Retinal pigment epithelial cell (primary cell): ENCODE results near the gene ZNF521.

Experiments
- DNase-seq: peaks from one replicate; pipeline ENCODE4 v3.0.0-alpha.2; 2010; ENCODE audit warnings: low read depth
- H3K4me3 ChIP-seq: 2 replicates; pipeline ENCODE4 v1.5.1; 2011; ENCODE audit warnings: mild to moderate bottlenecking, low read length, control low read depth, moderate library complexity
- CTCF ChIP-seq: conservative IDR thresholded peaks from 2 replicates; pipeline ENCODE4 v1.5.1; 2011; ENCODE audit warnings: low read depth, low read length, control low read depth, inconsistent platforms

ZNF521 gene

GRCh38 chr18:25187521-25188192 lies 164.3 kb downstream of the ZNF521 start:
- no peak for TF ChIP-seq CTCF
- DNase-seq = no peak
- no peak overlapping the region for H3K4me3 ChIP-seq

DNA sequence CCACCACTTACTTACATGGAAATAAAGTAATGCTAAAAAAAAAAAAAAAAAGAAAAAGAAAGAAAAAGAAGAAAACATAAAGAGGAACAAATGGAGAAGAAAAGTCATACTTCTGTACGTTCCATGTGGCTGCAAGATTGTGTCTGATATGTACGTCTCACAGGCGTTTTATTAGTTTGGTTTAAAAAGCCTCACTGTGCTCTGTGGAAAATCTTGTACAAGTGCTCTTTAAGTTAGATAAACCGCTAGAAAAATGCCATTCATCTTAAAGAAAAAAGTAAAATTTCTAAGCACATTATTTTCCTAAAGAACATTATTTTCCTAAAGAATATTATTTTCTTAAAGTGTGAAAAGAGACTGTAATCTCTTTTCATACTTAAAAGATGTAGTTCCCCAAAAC lies 165.1 kb downstream of the ZNF521 start:
- no peak for DNase-seq
- no peak for TF ChIP-seq CTCF
- no peak overlapping the region for H3K4me3 ChIP-seq

GRCh38 chr18:25181993-25182392 lies 170.0 kb downstream of the ZNF521 start:
- no peak for TF ChIP-seq CTCF

DNA sequence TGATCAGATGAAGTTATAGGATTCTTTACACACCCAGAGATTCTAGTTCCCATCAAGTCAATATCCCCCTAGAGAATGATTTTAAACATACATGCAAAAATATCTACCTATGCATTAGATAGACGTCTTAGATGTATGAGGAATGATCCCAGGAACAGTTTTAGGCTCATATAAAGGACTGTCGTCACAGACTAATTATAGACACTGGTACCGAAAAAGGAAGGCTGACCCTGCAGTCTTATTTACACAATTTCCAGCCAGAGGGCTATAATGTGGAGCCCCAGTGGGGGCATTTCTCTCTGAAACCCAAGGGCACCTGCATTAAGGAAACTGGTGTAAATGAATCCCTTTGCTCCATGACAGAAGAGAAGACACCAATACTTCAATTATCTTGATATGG lies 170.4 kb downstream of the ZNF521 start:
- DNase-seq = no peak
- TF ChIP-seq CTCF = no peak

More at GRCh38 chr18:25181993-25182392, 170.0 kb downstream of the ZNF521 start:
- H3K4me3 ChIP-seq = no peak overlapping the region
- no peak for DNase-seq

DNA sequence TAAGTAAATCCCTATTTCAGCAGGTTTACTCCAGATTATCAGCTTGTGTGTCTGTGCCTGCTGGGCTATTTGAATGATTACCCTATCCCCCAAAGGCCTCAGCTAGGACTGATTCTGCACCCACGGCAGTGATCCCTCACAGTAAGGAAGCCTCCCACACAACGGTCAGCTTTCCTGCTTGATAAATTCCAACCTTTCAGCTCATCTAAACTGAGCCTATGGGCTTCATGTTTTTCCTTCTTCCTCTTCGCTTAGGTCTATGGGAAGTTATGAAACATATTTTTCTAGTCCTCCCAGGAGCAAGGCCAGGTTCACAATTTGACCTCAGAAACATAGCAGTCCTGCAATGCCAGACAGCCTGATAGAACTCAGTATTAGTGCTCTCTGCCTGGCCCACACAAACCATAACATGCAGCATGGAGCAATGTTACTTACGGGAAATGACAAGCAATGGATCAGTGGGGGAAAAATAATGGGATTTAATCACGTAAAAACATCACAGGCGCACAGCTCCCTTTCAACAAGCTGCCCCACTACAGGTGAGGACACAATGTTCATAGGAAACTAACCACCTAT lies 170.9 kb downstream of the ZNF521 start:
- no peak overlapping the region for H3K4me3 ChIP-seq
- DNase-seq = no peak
- TF ChIP-seq CTCF = no peak

More for the DNA sequence above, 170.4 kb downstream of the ZNF521 start:
- no peak overlapping the region for H3K4me3 ChIP-seq

GRCh38 chr18:25177631-25178030 lies 174.3 kb downstream of the ZNF521 start:
- no peak overlapping the region for H3K4me3 ChIP-seq
- no peak for TF ChIP-seq CTCF
- no peak for DNase-seq

GRCh38 chr18:25176518-25177042 lies 175.4 kb downstream of the ZNF521 start:
- no peak overlapping the region for H3K4me3 ChIP-seq
- no peak for TF ChIP-seq CTCF
- no peak for DNase-seq
